Measurements from ENCODE around the gene UNC5B.

Gene UNC5B

DNA sequence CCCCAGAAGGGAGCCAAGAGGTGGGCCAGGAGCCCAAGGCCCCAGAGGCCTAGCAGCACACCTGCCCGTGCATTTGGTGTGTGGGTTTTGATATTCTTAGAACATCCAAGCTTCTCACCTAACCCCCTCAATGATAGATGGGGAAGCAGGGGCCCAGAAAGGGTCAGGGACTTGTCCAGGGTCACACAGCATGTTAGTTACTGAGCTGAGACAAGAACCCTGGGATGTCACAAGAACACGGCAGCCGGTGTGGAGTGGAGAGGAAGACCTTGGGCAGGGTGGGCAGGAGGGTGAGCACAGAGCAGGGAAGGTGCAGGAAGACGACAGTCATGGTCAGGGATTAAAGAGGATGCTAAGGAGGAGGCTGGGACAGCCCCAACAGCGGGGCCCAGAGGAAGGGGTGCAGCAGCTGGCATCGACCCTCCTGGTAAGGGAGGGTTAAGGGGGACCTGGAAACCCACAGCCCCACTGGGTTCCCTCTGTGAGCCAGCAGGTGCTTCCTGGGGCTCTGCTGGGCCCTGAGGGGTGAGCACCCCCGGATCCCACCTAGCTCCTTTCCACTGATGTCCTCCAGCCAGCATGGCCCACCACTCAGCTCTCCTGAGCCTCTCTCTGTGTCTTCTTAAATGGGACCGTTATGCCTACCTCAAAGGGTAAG, 44.4 kb downstream of the UNC5B start:
- DNase-seq = no peak

- no peak for DNase-seq
These were observed 45.1 kb downstream of the UNC5B start for GRCh38 chr10:71257319-71257997.

GRCh38 chr10:71258046-71258445, 45.7 kb downstream of the UNC5B start:
- DNase-seq = no peak

DNA sequence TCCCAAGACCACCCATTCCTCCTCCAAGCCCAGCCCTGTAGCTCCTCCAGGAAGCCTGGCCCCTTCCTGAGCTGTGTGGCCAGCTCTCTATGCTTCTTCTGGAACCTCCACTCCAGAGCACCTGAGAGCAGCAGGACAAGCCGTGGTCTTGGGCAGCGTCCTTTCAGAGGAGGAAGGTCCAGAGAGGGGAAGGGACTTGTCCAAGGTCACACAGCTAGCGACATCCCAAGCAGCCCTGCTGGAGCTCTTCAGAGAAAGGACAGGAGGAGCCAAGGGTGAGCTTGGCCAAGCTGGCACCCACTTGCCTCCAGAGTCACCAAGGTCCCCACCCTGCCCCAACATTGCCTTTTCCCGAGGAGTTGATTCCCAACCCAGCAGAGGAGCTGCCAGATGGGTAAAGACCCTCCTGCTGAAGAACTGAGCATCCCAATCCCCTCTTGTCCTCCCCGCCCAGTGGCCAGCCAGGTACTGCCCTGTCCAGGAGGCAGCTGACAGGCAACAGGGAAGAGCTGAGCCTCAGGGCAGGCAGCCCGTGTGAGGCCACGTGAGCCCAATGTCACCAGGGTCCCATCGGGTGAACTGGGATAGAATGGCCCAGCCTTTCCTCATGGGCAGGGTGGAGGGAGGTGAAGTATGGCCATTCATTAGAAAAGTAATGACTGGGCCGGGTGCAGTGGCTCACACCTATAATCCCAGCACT, 46.2 kb downstream of the UNC5B start:
- DNase-seq = no peak

DNA sequence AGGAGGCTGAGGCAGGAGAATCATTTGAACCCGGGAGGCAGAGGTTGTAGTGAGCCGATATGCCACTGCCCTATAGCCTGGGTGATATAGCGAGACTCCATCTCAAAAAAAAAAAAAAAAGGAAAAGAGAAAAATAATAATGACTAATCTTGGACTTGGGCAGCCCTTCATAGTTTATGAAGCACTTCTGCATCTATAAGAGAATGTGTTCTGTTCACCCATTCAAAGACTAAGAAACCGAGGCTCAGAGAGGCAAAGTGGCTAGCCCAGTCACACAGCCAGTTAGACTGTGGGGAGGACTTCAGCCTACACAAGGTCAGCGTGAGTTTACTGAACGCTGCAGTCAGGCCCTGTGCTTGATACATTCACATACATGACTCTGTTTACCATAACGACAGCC, 46.9 kb downstream of the UNC5B start:
- no peak for DNase-seq

GRCh38 chr10:71259815-71260501, 47.6 kb downstream of the UNC5B start:
- DNase-seq = no peak

DNA sequence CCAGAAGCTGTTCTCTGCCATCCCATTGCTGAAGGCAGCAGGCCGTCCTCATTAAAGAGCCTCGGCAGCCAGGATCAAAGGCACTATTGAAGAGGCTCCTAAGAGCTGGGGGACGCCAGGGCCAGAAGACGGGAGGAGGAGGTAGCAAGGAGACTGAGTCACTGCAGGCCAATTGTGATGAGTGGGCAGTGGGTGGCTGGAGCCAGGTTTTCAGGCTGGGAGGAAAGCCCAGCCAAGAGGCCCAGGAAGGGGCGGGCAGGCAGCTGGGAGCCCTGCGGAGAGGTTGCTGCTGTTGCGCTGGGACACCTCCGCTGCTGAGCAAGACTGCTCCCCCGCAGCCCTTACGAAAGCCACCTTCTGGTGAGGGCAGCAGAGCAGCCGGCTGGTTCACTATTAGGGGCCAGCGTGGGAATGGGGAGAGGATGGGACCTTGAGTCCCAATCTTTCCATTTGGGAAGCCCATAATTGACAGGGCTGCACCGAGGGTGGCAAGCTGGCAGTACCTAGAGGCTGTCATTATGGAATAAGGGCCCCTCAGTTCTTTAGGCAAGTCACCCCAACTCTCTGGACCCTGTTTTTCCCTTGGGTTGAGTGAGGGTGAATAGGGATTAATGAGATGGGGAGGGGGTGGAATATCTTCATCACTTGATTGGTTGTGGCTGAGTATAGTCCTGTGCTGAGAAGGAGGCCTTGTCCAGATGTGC, 48.4 kb downstream of the UNC5B start:
- DNase-seq = no peak

GRCh38 chr10:71262027-71262426, 49.7 kb downstream of the UNC5B start:
- DNase-seq = no peak

DNA sequence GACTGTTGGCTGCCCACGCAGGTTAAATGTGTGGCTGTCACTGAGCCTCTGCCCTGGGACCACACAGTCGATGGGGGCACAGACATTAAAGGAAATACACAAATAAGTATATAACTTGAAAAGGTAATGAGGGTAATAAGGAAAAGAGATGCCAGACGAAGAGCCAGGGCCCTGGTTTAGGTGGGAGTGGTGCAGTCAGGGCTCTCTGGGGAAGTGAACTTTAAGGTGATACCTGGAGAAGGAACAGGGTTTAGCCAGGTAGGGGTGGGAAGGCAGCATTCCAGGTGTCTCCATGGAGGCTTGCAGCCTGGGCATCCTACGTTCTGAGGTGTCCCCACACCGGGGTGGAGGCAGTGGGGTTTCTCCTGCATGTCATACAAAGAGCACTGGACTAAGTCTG, 50.4 kb downstream of the UNC5B start:
- no peak for DNase-seq

DNA sequence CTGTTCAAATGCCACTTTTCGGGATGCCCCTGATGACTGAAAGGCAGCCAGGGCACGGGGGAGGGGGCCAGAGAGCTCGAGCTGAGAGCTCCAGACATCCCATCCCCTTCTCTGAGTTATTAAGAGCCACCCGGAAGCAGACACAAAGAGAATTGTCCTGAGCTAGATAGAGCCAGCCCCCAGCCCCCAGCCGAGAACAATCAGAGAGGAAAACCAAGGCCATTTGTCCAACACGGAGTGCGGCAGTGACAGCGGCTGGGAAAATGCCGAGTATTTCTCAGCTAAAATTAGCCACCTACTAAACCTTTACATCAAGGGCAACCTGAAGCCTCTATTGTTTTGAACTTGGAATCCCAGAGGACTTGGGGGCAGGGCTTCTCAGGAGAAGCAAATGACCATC, 51.0 kb downstream of the UNC5B start:
- DNase-seq = no peak

GRCh38 chr10:71264345-71265200, 52.2 kb downstream of the UNC5B start:
- DNase-seq = no peak

- DNase-seq = no peak
These were observed 52.8 kb downstream of the UNC5B start for GRCh38 chr10:71265201-71265575.

DNA sequence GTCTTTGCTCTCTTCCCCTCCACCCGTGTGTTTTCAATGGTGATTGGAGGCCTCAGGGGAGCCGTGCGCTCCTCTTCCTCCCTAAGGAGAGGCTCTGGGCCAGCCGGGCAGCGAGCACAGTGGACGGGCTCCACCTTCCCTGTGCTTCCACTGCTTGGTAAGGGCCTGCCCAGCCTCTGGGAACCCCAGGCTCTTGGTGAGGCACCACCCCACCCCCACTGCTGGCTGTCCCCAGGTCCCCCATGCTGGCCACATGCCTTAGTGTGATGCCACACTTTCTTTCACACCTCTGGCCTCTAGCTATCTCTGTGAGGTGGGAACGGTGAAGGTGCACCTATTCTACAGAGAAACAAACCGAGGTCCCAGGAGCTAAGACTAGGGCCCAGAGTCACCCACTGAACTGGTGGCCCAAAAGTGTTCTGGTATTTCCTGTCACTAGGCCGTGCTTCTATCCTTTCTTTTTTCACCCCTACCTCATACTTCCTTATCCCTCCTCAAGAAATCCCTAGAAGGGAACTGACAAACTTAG, 53.3 kb downstream of the UNC5B start:
- no peak for DNase-seq

- DNase-seq = no peak
These were observed 54.0 kb downstream of the UNC5B start for GRCh38 chr10:71266147-71266917.

DNA sequence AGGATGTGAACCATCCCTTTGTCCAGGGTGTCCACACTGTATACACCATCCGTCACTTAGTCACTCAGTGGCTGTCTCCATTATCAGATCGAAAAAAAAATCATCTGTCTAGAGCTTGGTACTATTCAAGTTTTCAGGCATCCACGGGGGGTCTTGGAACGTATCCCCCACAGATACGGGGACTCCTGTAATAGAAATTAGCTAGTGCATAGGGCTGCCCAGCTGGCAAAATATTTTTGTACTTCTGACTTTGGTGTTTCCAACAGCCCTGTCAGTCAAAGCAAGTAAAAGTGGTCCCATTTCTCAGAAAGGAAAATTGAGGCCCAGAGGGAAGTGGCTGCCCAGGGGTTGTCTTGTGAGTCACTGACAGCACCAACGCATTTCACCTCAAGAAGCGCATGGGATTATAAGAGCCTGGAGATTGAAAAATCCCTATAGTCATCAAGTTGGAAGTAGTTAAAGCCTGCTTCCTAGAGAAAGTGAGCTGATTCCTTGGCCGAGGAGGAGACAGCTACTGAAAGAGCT, 54.6 kb downstream of the UNC5B start:
- DNase-seq = no peak

- DNase-seq = no peak
These were observed 55.3 kb downstream of the UNC5B start for GRCh38 chr10:71267508-71268240.

GRCh38 chr10:71268247-71268691, 55.9 kb downstream of the UNC5B start:
- no peak for DNase-seq

GRCh38 chr10:71268758-71269157, 56.4 kb downstream of the UNC5B start:
- no peak for DNase-seq

DNA sequence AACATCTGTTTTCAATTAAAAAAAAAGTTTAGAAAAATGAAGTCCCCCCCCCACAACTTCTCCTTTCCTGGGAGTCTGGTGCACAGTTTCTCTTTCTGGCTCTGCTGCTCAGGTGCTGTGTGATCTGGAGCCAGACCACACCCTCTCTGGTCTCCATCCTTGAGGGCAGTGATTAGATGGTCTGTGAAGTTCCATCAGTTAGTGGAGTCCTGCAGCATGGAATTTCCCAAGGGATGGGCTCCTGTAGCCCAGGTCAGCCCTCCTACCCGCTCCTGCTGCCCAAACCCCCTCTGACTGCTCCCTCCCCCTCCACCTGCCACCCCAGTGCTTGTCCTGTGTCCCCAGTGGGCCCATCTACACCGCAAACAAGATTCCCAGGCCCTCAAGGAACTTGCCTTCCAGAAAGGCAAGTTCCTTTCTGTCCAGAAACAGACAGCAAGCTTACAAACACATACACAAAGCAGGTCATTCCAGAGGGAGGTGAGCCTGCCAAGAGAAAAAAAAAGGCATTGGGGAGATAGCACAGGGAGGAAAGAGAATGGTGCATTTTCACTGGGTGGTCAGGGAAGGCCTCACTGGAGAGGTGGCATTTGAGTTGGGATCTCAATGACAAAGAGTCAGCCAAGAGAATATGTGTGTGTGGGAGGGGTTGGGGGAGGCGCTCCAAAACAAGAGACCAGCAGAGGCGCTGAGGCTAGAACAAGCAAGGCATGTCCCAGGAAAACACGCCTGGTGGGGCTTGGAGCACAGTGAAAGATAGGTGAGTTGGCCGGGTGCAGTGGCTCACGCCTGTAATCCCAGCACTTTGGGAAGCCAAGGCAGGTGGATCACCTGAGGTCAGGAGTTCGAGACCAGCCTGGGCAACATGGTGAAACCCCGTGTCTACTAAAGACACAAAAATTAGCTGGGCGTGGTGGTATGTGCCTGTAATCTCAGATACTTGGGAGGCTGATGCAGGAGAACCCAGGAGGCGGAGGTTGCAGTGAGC, 57.2 kb downstream of the UNC5B start:
- no peak for DNase-seq
